Right kidney (tissue), 1 donor: ENCODE data around the gene NSUN7.

Source experiments
- DNase-seq: peaks from one replicate; pipeline ENCODE4 v3.0.0-alpha.2; 2016

Gene NSUN7

GRCh38 chr4:40820101-40820500, 70.3 kb downstream of the NSUN7 start:
- DNase-seq: no peak

- DNase-seq: no peak
Observed at GRCh38 chr4:40822420-40823166, 72.8 kb downstream of the NSUN7 start.

- no peak for DNase-seq
Observed at GRCh38 chr4:40825014-40825838, 75.5 kb downstream of the NSUN7 start.

GRCh38 chr4:40826821-40827220, 77.1 kb downstream of the NSUN7 start:
- no peak for DNase-seq

GRCh38 chr4:40827758-40828157, 78.0 kb downstream of the NSUN7 start:
- DNase-seq: no peak

GRCh38 chr4:40828661-40829060, 78.9 kb downstream of the NSUN7 start:
- DNase-seq: no peak

GRCh38 chr4:40829586-40829985, 79.8 kb downstream of the NSUN7 start:
- DNase-seq: no peak

- no peak for DNase-seq
Observed at GRCh38 chr4:40831146-40831907, 81.6 kb downstream of the NSUN7 start.

GRCh38 chr4:40832175-40832574, 82.4 kb downstream of the NSUN7 start:
- no peak for DNase-seq

- no peak for DNase-seq
Observed at GRCh38 chr4:40833212-40833611, 83.5 kb downstream of the NSUN7 start.

GRCh38 chr4:40837094-40837870, 87.5 kb downstream of the NSUN7 start:
- no peak for DNase-seq

GRCh38 chr4:40838742-40839141, 89.0 kb downstream of the NSUN7 start:
- DNase-seq: no peak

- DNase-seq: no peak
Observed at GRCh38 chr4:40840255-40840984, 90.7 kb downstream of the NSUN7 start.

- DNase-seq: peak; percentile 44
Observed at GRCh38 chr4:40840985-40841571, 91.3 kb downstream of the NSUN7 start.

- DNase-seq: no peak
Observed at GRCh38 chr4:40842318-40842717, 92.6 kb downstream of the NSUN7 start.

GRCh38 chr4:40842725-40843423, 93.1 kb downstream of the NSUN7 start:
- peak; percentile 37 for DNase-seq

GRCh38 chr4:40843696-40844095, 93.9 kb downstream of the NSUN7 start:
- DNase-seq: no peak

GRCh38 chr4:40844261-40844660, 94.5 kb downstream of the NSUN7 start:
- DNase-seq: no peak

GRCh38 chr4:40845154-40845835, 95.5 kb downstream of the NSUN7 start:
- DNase-seq: no peak

GRCh38 chr4:40846532-40846931, 96.8 kb downstream of the NSUN7 start:
- DNase-seq: no peak
